PC-3 (cell line): ENCODE data around the gene YY2. TPM values are rescaled to one million over a fixed set of nuclear protein-coding genes. Genes with fewer than 3 reads are reported as not detected.

Source experiments
- ATAC-seq: fragments of 200-7000 bp; cut with Tn5 transposase; 2 replicates; pipeline ENCODE4 v1.9.1; 2020; ENCODE audit warnings: mild to moderate bottlenecking, moderate library complexity
- Bru-seq: library from RNA; stranded (reverse); fragments of 400-500 nt; gene quantifications from one replicate; lab custom pipeline; 2021; lab: Mats Ljungman, UMichigan
- BruChase-seq, 2 experiments: library from RNA; stranded (reverse); fragments of 400-500 nt; gene quantifications; one replicate each; lab custom pipeline; 2021; lab: Mats Ljungman, UMichigan
- BruUV-seq: library from RNA; stranded (reverse); fragments of 400-500 nt; replicated peaks from 2 replicates; lab custom pipeline; 2021; lab: Mats Ljungman, UMichigan
- CTCF ChIA-PET: fragments of 300-600 bp; sonication (Branson Sonifier 250); formaldehyde crosslinking; loops from one replicate; lab custom pipeline; 2022; ENCODE audit warnings: antibody characterized with exemption; lab: Charles Lee
- POLR2A ChIA-PET: fragments of 300-600 bp; sonication (Branson Sonifier 250); formaldehyde crosslinking; loops from one replicate; lab custom pipeline; 2022; ENCODE audit warnings: antibody characterized with exemption; ENCODE audit not compliant: unreplicated experiment; lab: Charles Lee
- DNase-seq: peaks from one replicate; pipeline ENCODE4 v3.0.0-alpha.2; 2015
- H2AFZ ChIP-seq: fragments of 300-600 bp; sonication (generic); 2 replicates; pipeline ENCODE4 v1.6.0; 2016; ENCODE audit warnings: antibody characterized with exemption, low read length
- H3F3A ChIP-seq: fragments of 300-600 bp; sonication (generic); one replicate; pipeline ENCODE4 v1.6.0; 2017; ENCODE audit warnings: antibody characterized with exemption, low read length, control low read depth, mild to moderate bottlenecking; ENCODE audit not compliant: unreplicated experiment
- H3K27ac ChIP-seq: fragments of 300-600 bp; sonication (generic); 2 replicates; pipeline ENCODE4 v1.5.1; 2016; ENCODE audit warnings: mild to moderate bottlenecking, low read length
- H3K27me3 ChIP-seq: fragments of 300-600 bp; sonication (generic); 2 replicates; pipeline ENCODE4 v1.6.1; 2016; ENCODE audit warnings: low read length, mixed read lengths
- H3K36me3 ChIP-seq: fragments of 300-600 bp; sonication (generic); 2 replicates; pipeline ENCODE4 v1.6.1; 2016; ENCODE audit warnings: low read depth, mixed run types, low read length, mixed read lengths
- H3K4me1 ChIP-seq: fragments of 300-600 bp; sonication (generic); 2 replicates; pipeline ENCODE4 v1.5.1; 2016; ENCODE audit warnings: low read length; ENCODE audit not compliant: insufficient read depth
- H3K4me2 ChIP-seq: fragments of 300-600 bp; sonication (generic); 2 replicates; pipeline ENCODE4 v1.6.0; 2016; ENCODE audit warnings: low read length
- H3K4me3 ChIP-seq: fragments of 300-600 bp; sonication (generic); 2 replicates; pipeline ENCODE4 v1.5.1; 2016; ENCODE audit warnings: mild to moderate bottlenecking, low read length, mixed read lengths
- H3K79me2 ChIP-seq: fragments of 300-600 bp; sonication (generic); 2 replicates; pipeline ENCODE4 v1.6.1; 2017; ENCODE audit warnings: low read length, mixed read lengths
- H3K9ac ChIP-seq: fragments of 300-600 bp; sonication (generic); 2 replicates; pipeline ENCODE4 v1.6.0; 2016; ENCODE audit warnings: mild to moderate bottlenecking, low read length
- H3K9me2 ChIP-seq: fragments of 300-600 bp; sonication (generic); replicated peaks from 2 replicates; pipeline ENCODE4 v1.6.1; 2016; ENCODE audit warnings: mixed run types, low read length, mixed read lengths
- H3K9me3 ChIP-seq: fragments of 300-600 bp; sonication (generic); 2 replicates; pipeline ENCODE4 v1.6.1; 2016; ENCODE audit warnings: low read length, mixed read lengths
- H4K20me1 ChIP-seq: fragments of 300-600 bp; sonication (generic); 2 replicates; pipeline ENCODE4 v1.6.1; 2016; ENCODE audit warnings: low read length, mixed read lengths
- CTCF ChIP-seq: fragments of 300-600 bp; sonication (generic); conservative IDR thresholded peaks from 2 replicates; pipeline ENCODE4 v1.5.1; 2017; ENCODE audit warnings: antibody characterized with exemption, low read depth, mild to moderate bottlenecking, low read length
- EZH2 ChIP-seq: fragments of 300-600 bp; sonication (generic); IDR thresholded peaks from one replicate; pipeline ENCODE4 v1.6.1; 2017; ENCODE audit warnings: antibody characterized with exemption, mild to moderate bottlenecking, low read length; ENCODE audit not compliant: unreplicated experiment
- EZH2phosphoT487 ChIP-seq: fragments of 300-600 bp; sonication (generic); IDR thresholded peaks from 2 replicates; pipeline ENCODE4 v1.6.1; 2018; ENCODE audit warnings: mild to moderate bottlenecking, antibody characterized with exemption, low read length, borderline replicate concordance
- intact Hi-C: fragments of 100-400 bp; cut with micrococcal nuclease; formaldehyde crosslinking; loops from 2 replicates; pipeline ENCODE4 v1.9.0; 2023
- long read RNA-seq: library from polyadenylated mRNA; unstranded; transcript quantifications from one replicate; pipeline ENCODE4 v2.0.0, GENCODE V29; 2021; ENCODE audit not compliant: unreplicated experiment
- total RNA-seq: library from RNA; depleted of rRNA; stranded (reverse); fragments of >200 nt; gene quantifications from 2 replicates; pipeline ENCODE4 v1.2.3, GENCODE V29; 2014; rRNA removed

YY2 gene
- 2.3 and 4.4 TPM in 2 replicates for total RNA-seq
- percentile 77 among the genes with signal in this experiment for Bru-seq, nascent RNA
- percentile 78 among the genes with signal in this experiment for BruChase-seq, experiment 1, labeled RNA remaining after a 6-hour chase
- BruChase-seq, experiment 2, labeled RNA remaining after a 2-hour chase: percentile 69 among the genes with signal in this experiment
- long read RNA-seq, partial matches to known transcripts: 0 of 2 reads
- long read RNA-seq, other reads (novel, unspliced or antisense): 0 of 2 reads

DNA sequence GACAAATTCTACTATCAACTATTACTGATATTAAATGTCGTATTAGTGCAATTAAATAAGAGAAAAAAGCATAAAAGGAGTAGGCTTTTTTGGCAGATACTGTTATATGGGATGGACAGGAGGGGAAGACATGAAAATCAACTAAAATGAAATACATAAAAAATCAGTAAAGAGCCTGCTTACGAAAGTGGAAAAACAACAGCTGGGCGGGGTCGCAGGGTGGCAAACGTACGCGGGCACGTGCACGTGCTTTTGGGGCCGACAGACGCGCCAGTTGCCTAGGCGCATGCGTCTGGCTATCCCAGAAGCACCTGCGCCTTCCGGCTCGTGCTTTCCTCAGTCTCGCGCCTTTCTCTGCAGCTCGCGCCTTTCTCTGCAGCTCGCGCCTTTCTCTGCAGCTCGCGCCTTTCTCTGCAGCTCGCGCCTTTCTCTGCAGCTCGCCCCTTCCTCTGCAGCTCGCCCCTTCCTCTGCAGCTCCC is at the start of gene YY2:
Gene YY2 (plus strand): TSS at position 51 of the 479 bp plus-strand sequence. CDS start 498 bp downstream, outside the sequence.
- Histone ChIP-seq H3K27ac (no peak within 1 kb of the TSS), H3K4me3 (no peak within 1 kb of the TSS), H2AFZ (no peak within 1 kb of the TSS), H3K4me1 (no peaks in the 10 kb centered on the region), H3K9me3 (no peaks in the 10 kb centered on the region), H3F3A (no peaks in the 10 kb centered on the region), H3K27me3 (no peaks in the 10 kb centered on the region), H3K9me2 (no peaks in the 10 kb centered on the region), H4K20me1 (no peaks in the 10 kb centered on the region), H3K9ac (no peak within 1 kb of the TSS), H3K4me2 (no peak within 1 kb of the TSS), H3K79me2 (no peaks in the 10 kb centered on the region), H3K36me3 (peaks cover 8% of the 10 kb centered on the region)
- DNase-seq: no peak
- no peak for ATAC-seq
- intact Hi-C loops: no loop called here
- POLR2A ChIA-PET: no interaction called here
- no peak for TF ChIP-seq EZH2phosphoT487
- TF ChIP-seq CTCF: no peak
- TF ChIP-seq EZH2: no peak
- CTCF ChIA-PET: no interaction called here
- BruUV-seq: no TSS peak

- no peak overlapping the region for H3K4me3 ChIP-seq
- BruUV-seq: no TSS peak
- no peaks in the 10 kb centered on the region for H4K20me1 ChIP-seq
- ChIA-PET POLR2A (no interaction called here), CTCF (no interaction called here)
- H3F3A ChIP-seq: no peaks in the 10 kb centered on the region
- no peak overlapping the region for H3K9ac ChIP-seq
- H3K27ac ChIP-seq: no peak overlapping the region
- no peaks in the 10 kb centered on the region for H3K36me3 ChIP-seq
- no peak for ATAC-seq
- no peak overlapping the region for H3K4me2 ChIP-seq
- H3K4me1 ChIP-seq: no peaks in the 10 kb centered on the region
- H3K79me2 ChIP-seq: no peaks in the 10 kb centered on the region
- H3K9me3 ChIP-seq: no peaks in the 10 kb centered on the region
- H3K27me3 ChIP-seq: no peaks in the 10 kb centered on the region
- no peaks in the 10 kb centered on the region for H3K9me2 ChIP-seq
- peak; percentile 44 for DNase-seq
- no peak for TF ChIP-seq CTCF
- TF ChIP-seq EZH2phosphoT487: no peak
- TF ChIP-seq EZH2: no peak
- intact Hi-C loops: no loop called here
- no peak overlapping the region for H2AFZ ChIP-seq
Measured at GRCh38 chrX:21806691-21807090, 49.1 kb upstream of the YY2 start.

- POLR2A ChIA-PET: no interaction called here
- CTCF ChIA-PET: no interaction called here
Measured at GRCh38 chrX:21811832-21812231, 44.0 kb upstream of the YY2 start.

More at GRCh38 chrX:21811832-21812231, 44.0 kb upstream of the YY2 start:
- Histone ChIP-seq H3K9me3 (no peaks in the 10 kb centered on the region), H3K36me3 (no peaks in the 10 kb centered on the region), H3F3A (no peaks in the 10 kb centered on the region), H3K27ac (no peak overlapping the region), H3K27me3 (no peaks in the 10 kb centered on the region), H3K9ac (no peak overlapping the region), H3K79me2 (no peaks in the 10 kb centered on the region), H3K4me2 (no peak overlapping the region), H3K4me3 (no peak overlapping the region), H3K4me1 (no peaks in the 10 kb centered on the region), H2AFZ (no peak overlapping the region), H3K9me2 (no peaks in the 10 kb centered on the region), H4K20me1 (no peaks in the 10 kb centered on the region)
- no peak for DNase-seq
- ATAC-seq: no peak
- no TSS peak for BruUV-seq
- intact Hi-C loops: no loop called here
- no peak for TF ChIP-seq EZH2phosphoT487
- no peak for TF ChIP-seq EZH2
- TF ChIP-seq CTCF: no peak
